OCI-LY1 (cell line): ENCODE measurements around the gene PICK1.

Experiments
- CTCF ChIP-seq: fragments of 200-600 bp; sonication (generic), shearing (Covaris generic); IDR thresholded peaks from 2 replicates; pipeline ENCODE4 v1.5.1; 2017; ENCODE audit warnings: mild to moderate bottlenecking, antibody characterized with exemption, low read length, moderate library complexity, mixed read lengths
- EZH2 ChIP-seq: fragments of 200-600 bp; sonication (generic), shearing (Covaris generic); IDR thresholded peaks from 2 replicates; pipeline ENCODE4 v1.8.0; 2017; ENCODE audit warnings: borderline replicate concordance, mixed run types, mild to moderate bottlenecking, antibody characterized with exemption, low read length, moderate library complexity, mixed read lengths

- TF ChIP-seq EZH2 (no peak), CTCF (no peak)
These were observed 21.0 kb downstream of the PICK1 start for GRCh38 chr22:38078046-38078840.
